ENCODE measurements around the gene HOXB3.

DNA sequence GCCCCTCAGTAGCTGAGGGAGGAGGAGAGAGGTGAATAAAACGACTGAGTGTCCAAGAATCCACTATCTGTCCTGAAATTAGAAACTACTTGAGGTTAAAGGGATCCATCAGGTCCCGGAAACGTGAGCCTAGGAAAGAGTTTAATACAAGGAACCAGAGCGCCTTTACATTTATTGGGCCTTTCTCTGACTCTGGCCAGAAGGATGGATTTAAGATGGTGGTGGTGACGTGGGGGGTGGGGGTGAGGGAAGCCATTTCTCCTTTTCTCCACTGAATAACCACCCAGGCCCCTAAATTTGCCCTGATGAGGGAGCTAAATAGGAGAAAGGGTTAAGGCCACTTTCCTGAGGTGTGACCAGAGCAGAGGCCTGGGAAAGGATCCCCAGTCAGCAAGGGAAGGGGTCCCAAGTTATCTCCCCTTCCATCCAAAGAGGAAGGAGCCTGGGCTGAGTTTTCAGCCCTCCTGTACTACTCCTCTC, 37.1 kb upstream of the HOXB3 start:
- no peak for TF ChIP-seq ZC3H10 (CRISPR knock-in tag; IDR thresholded peaks at IDR 0.05)
- TF ChIP-seq, protein P1, sequence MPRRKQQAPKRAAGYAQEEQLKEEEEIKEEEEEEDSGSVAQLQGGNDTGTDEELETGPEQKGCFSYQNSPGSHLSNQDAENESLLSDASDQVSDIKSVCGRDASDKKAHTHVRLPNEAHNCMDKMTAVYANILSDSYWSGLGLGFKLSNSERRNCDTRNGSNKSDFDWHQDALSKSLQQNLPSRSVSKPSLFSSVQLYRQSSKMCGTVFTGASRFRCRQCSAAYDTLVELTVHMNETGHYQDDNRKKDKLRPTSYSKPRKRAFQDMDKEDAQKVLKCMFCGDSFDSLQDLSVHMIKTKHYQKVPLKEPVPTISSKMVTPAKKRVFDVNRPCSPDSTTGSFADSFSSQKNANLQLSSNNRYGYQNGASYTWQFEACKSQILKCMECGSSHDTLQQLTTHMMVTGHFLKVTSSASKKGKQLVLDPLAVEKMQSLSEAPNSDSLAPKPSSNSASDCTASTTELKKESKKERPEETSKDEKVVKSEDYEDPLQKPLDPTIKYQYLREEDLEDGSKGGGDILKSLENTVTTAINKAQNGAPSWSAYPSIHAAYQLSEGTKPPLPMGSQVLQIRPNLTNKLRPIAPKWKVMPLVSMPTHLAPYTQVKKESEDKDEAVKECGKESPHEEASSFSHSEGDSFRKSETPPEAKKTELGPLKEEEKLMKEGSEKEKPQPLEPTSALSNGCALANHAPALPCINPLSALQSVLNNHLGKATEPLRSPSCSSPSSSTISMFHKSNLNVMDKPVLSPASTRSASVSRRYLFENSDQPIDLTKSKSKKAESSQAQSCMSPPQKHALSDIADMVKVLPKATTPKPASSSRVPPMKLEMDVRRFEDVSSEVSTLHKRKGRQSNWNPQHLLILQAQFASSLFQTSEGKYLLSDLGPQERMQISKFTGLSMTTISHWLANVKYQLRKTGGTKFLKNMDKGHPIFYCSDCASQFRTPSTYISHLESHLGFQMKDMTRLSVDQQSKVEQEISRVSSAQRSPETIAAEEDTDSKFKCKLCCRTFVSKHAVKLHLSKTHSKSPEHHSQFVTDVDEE (CRISPR knock-in tag; IDR thresholded peaks at IDR 0.05) = no peak
- no peak for TF ChIP-seq RARB (CRISPR knock-in tag; IDR thresholded peaks at IDR 0.05)
- TF ChIP-seq ARNTL (CRISPR knock-in tag; IDR thresholded peaks at IDR 0.05; ENCODE audit: borderline replicate concordance, low read depth) = no peak
- TF ChIP-seq, protein P2, sequence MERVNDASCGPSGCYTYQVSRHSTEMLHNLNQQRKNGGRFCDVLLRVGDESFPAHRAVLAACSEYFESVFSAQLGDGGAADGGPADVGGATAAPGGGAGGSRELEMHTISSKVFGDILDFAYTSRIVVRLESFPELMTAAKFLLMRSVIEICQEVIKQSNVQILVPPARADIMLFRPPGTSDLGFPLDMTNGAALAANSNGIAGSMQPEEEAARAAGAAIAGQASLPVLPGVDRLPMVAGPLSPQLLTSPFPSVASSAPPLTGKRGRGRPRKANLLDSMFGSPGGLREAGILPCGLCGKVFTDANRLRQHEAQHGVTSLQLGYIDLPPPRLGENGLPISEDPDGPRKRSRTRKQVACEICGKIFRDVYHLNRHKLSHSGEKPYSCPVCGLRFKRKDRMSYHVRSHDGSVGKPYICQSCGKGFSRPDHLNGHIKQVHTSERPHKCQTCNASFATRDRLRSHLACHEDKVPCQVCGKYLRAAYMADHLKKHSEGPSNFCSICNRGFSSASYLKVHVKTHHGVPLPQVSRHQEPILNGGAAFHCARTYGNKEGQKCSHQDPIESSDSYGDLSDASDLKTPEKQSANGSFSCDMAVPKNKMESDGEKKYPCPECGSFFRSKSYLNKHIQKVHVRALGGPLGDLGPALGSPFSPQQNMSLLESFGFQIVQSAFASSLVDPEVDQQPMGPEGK (CRISPR knock-in tag; IDR thresholded peaks at IDR 0.05; ENCODE audit: borderline replicate concordance) = no peak
- no peak for TF ChIP-seq CSDC2 (CRISPR knock-in tag; IDR thresholded peaks at IDR 0.05)
- TF ChIP-seq, protein P3, sequence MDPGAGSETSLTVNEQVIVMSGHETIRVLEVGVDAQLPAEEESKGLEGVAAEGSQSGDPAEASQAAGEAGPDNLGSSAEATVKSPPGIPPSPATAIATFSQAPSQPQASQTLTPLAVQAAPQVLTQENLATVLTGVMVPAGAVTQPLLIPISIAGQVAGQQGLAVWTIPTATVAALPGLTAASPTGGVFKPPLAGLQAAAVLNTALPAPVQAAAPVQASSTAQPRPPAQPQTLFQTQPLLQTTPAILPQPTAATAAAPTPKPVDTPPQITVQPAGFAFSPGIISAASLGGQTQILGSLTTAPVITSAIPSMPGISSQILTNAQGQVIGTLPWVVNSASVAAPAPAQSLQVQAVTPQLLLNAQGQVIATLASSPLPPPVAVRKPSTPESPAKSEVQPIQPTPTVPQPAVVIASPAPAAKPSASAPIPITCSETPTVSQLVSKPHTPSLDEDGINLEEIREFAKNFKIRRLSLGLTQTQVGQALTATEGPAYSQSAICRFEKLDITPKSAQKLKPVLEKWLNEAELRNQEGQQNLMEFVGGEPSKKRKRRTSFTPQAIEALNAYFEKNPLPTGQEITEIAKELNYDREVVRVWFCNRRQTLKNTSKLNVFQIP (CRISPR knock-in tag; IDR thresholded peaks at IDR 0.05; ENCODE audit: borderline replicate concordance, low read depth) = no peak
- no peak for TF ChIP-seq ZFP3 (CRISPR knock-in tag; IDR thresholded peaks at IDR 0.05)
- TF ChIP-seq ZFP30 (CRISPR knock-in tag; IDR thresholded peaks at IDR 0.05) = no peak
- no peak for TF ChIP-seq OSR1 (CRISPR knock-in tag; IDR thresholded peaks at IDR 0.05)
- TF ChIP-seq ZNF8 (CRISPR knock-in tag; IDR thresholded peaks at IDR 0.05) = no peak
- TF ChIP-seq TCF4 (CRISPR knock-in tag; IDR thresholded peaks at IDR 0.05; ENCODE audit: borderline replicate concordance) = no peak
- no peak for TF ChIP-seq ZNF70 (CRISPR knock-in tag; IDR thresholded peaks at IDR 0.05)
- TF ChIP-seq ESRRG (CRISPR knock-in tag; IDR thresholded peaks at IDR 0.05) = no peak

Measured in SK-N-SH treated with all-trans-retinoic acid at 6 μM for 48 hours (cell line).